Activated T-helper 17 cell treated with anti-CD3 and anti-CD28 coated beads, Interleukin-2, amount 50 U/mL, for 72 hours (primary cell): ENCODE results near the gene HSD17B3. TPM values are rescaled to one million over a fixed set of nuclear protein-coding genes. Genes with fewer than 3 reads are reported as not detected.
A peak's percentile ranks its signal among the peaks of the same experiment; 100 is the strongest.
"Not testable (repeated sequence)": the region's sequence is repeated elsewhere in the genome, so short reads cannot be mapped to it uniquely, and the experiment has no call there.

Source experiments
- ATAC-seq: fragments of 150-1000 bp; cut with Tn5 transposase; replicated peaks from 2 replicates; pipeline ENCODE4 v1.10.0; 2021; ENCODE audit warnings: mild to moderate bottlenecking, moderate library complexity
- H3K27ac Mint-ChIP-seq: one replicate; pipeline ENCODE4 v1.8.0; 2022; ENCODE audit warnings: mixed read lengths
- H3K27me3 Mint-ChIP-seq: one replicate; pipeline ENCODE4 v1.8.0; 2022; ENCODE audit warnings: mixed read lengths
- H3K36me3 Mint-ChIP-seq: one replicate; pipeline ENCODE4 v1.8.0; 2022; ENCODE audit warnings: low read depth, mild to moderate bottlenecking, mixed read lengths
- H3K4me1 Mint-ChIP-seq: one replicate; pipeline ENCODE4 v1.8.0; 2022; ENCODE audit warnings: mixed read lengths
- H3K4me3 Mint-ChIP-seq: one replicate; pipeline ENCODE4 v1.8.0; 2022; ENCODE audit warnings: mild to moderate bottlenecking, mixed read lengths
- H3K9me3 Mint-ChIP-seq: one replicate; pipeline ENCODE4 v1.8.0; 2022; ENCODE audit warnings: mixed read lengths
- total RNA-seq, 2 donors: library from RNA; stranded (reverse); gene quantifications; one replicate each; pipeline ENCODE4 v1.2.3, GENCODE V29; 2022

Gene HSD17B3
- total RNA-seq = not detected

DNA sequence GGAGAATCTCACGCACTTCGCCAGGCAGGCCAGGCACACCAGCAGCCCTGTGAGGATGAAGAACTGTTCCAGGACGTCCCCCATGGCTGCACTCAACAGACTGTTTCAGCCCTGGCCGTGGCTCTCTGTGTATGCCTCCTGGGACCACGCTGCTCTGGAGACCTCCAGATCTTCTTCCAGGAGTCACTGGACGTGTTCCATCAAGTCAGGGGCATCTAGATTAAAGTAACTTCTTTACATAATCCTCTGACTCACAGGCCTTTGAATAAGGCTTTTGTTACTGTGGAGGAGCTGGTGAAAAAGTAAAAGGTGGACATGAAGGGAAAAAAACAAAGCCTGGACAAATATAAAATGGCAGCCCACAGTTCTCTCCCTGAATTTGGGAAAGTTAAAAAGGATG, at the start of gene HSD17B3:
HSD17B3 (minus strand) TSS at position 156 of the 400 bp plus-strand sequence; CDS start at position 84, 72 bp downstream.
- no peaks in the 10 kb centered on the region for H3K4me1 Mint-ChIP-seq
- H3K9me3 Mint-ChIP-seq = no peaks in the 10 kb centered on the region
- no peak within 1 kb of the TSS for H3K27ac Mint-ChIP-seq
- H3K27me3 Mint-ChIP-seq = no peaks in the 10 kb centered on the region
- no peak for ATAC-seq
- H3K4me3 Mint-ChIP-seq = no peak within 1 kb of the TSS
- H3K36me3 Mint-ChIP-seq = no peaks in the 10 kb centered on the region

DNA sequence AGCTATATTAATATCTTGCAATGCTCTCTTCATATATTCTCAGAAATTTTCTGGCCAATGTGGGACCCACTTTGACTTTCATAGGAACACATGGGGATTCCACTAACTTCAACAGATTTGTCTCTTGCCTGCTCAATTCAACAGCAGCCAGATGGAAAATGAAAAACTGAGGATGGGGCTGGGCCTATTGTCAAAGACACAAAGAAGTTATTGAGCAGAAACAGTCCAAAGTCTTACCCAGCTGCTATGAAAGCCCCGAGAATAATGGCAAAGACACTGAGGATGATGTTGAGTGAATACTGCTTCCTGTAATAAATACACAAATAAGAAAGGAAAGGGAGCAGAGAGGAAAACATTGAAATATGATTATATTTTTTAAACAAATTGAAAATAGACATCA, 48.9 kb upstream of the HSD17B3 start:
- Mint-ChIP-seq H3K4me3 (no peak overlapping the region), H3K4me1 (no peaks in the 10 kb centered on the region), H3K27me3 (no peaks in the 10 kb centered on the region), H3K36me3 (peaks cover 18% of the 10 kb centered on the region), H3K27ac (no peak overlapping the region), H3K9me3 (no peaks in the 10 kb centered on the region)
- no peak for ATAC-seq

DNA sequence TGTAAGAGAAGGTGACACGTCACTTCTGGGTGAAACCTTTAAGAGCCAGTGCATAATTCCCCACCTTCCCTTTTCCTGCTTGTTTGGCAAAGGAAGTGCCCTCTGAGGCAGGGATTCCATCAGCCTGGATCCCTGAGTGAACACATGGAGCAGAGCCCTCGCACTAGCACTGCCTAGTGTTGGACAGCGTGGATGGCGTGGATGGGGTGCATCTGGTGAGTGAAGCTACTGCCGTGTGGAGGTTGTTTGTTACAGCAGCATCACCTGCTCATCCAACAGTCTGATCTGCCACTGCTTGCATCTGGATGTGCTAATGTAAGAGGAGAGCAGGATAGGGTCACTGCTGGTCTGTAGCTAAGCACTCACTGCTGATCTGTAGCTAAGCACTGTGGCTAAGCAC, 46.3 kb upstream of the HSD17B3 start:
- H3K4me1 Mint-ChIP-seq = no peaks in the 10 kb centered on the region

DNA sequence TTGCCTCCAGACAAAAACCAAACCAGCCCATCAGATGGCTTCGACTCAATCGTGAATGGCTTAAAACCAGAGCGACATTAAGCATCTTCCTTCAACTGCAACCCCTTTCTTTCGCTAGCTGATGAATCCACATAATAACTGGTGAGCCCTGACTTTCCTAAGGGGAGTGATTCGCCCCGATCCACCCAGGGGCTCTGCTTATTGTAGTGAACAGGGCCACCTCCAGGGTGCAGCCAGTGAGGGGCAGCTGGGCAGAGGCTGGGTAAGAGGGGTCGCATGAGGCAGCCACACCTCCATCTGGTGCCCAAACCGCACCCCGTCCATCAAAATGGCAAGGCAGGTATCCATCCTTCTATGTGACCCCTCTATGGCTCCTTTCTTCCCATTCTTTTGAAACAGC, 43.6 kb upstream of the HSD17B3 start:
- ATAC-seq = no peak
- Mint-ChIP-seq H3K27ac (no peak overlapping the region), H3K36me3 (peaks cover 9% of the 10 kb centered on the region), H3K27me3 (no peaks in the 10 kb centered on the region), H3K4me1 (no peaks in the 10 kb centered on the region), H3K9me3 (no peaks in the 10 kb centered on the region), H3K4me3 (no peak overlapping the region)

More for the DNA sequence above, 46.3 kb upstream of the HSD17B3 start:
- Mint-ChIP-seq H3K27me3 (no peaks in the 10 kb centered on the region), H3K4me3 (no peak overlapping the region), H3K36me3 (peaks cover 9% of the 10 kb centered on the region), H3K9me3 (no peaks in the 10 kb centered on the region), H3K27ac (no peak overlapping the region)
- ATAC-seq = no peak

DNA sequence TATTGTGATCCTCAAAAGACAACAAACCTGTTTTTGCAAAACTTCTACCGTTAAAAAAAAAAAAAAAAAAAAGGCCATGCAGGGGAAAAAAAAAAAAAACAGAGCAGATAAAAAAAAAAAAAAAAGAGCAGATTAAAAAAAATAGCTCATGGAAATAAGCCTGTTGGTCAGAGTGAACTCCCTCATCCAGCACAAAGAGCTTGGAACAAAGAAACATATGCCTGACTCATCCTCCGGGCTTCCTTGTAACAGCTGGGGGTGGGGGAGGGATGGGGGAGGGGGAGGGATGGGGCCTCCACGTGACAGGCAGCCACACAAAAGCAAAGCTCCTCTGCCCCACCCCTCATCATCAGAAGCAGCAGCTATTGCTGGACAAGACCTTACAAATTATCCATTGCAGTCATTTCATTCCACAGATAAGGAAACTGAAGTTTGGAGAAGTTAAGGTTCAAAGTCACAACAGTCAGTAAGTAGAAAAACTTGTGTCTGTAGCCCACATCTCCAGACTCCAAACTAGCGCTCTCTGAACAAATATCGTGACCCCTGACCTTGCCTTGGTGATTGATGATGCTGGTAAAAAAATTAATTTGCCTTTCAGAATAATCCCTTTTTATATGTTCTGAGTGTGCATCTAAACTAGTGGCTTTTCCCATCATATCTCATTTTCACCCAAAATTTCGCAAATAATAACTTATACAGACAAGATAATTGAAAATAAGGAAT, 42.6 kb upstream of the HSD17B3 start:
- ATAC-seq = no peak
- no peaks in the 10 kb centered on the region for H3K27me3 Mint-ChIP-seq
- H3K27ac Mint-ChIP-seq = no peak overlapping the region
- H3K4me3 Mint-ChIP-seq = no peak overlapping the region
- H3K36me3 Mint-ChIP-seq = peaks cover 9% of the 10 kb centered on the region
- H3K9me3 Mint-ChIP-seq = no peaks in the 10 kb centered on the region
- H3K4me1 Mint-ChIP-seq = no peaks in the 10 kb centered on the region

DNA sequence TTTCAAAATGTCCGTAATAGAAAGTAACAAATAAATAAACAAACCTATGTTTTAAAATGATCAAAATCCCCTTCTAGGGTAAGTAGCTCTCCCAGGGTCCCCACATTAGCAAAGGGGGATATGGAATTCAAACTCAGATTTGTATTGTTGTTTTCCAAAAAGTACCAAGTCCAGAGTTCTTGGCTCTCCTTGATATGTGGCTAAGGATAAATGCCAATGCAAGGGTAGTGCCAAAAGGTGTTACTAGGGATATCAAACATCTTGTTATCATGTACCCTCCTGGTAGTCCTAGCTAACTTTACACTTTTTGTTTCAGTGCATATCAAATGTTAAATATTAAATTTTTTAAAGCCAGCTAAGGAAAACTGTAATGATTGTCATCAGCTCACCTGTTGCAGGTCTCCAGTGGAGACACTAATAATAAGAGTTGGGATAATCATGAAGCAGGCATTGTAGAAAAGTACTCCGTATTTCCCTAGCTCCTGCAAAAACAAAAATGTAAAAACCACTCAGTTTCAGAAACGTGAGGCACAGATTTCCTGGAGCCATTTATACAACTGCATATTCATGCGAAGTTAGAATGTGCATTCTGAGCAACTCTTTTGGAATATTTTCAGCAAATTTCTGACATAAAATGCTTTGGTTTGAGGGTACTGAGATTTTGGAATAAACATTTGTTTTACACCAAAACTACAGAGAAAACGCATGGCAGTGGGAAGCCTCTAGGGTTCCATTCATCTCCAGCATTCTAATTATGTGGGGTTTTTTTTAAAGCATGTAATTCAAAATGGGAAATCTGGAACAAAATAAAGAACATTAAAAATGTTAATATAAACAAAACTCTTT, 41.8 kb upstream of the HSD17B3 start:
- no peak overlapping the region for H3K27ac Mint-ChIP-seq
- no peak overlapping the region for H3K4me3 Mint-ChIP-seq
- peaks cover 8% of the 10 kb centered on the region for H3K36me3 Mint-ChIP-seq
- ATAC-seq = no peak
- no peaks in the 10 kb centered on the region for H3K27me3 Mint-ChIP-seq
- H3K4me1 Mint-ChIP-seq = no peaks in the 10 kb centered on the region
- H3K9me3 Mint-ChIP-seq = no peaks in the 10 kb centered on the region

DNA sequence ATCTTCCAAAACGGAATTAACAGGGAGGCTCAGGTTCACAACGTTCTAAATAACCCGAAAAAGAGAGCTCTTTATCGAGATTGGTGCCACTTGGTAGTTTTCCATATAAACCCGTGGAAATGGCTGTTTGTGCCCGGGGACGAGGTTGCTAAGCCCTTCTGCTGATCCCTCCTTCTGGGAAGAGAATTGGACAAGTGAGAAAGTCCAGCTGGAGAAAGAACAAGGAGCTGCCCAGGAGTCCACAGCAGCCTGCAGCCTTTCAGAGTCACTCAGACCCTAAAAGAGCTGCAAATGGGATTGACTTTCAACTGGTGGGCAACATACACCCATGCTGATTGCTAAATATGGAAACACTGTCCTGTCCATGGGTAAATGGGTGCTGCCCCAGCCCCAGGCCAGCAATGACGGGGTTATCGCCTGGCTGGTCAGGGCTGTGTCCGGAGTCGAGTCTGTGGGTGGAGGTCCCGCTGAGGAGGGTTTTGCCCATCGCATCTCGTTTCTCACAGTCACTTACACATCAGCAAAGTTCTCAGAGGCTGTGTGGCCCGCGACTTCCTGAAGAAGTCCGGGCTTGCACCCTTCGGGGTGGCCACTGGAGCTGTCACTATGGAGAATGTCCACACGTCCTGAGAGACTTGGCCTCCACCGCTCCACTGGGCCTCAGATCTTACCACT, 40.7 kb upstream of the HSD17B3 start:
- no peaks in the 10 kb centered on the region for H3K9me3 Mint-ChIP-seq
- no peak overlapping the region for H3K27ac Mint-ChIP-seq
- H3K36me3 Mint-ChIP-seq = no peaks in the 10 kb centered on the region
- H3K4me1 Mint-ChIP-seq = no peaks in the 10 kb centered on the region
- ATAC-seq = no peak
- no peaks in the 10 kb centered on the region for H3K27me3 Mint-ChIP-seq
- no peak overlapping the region for H3K4me3 Mint-ChIP-seq

- Mint-ChIP-seq H3K27me3 (no peaks in the 10 kb centered on the region), H3K4me3 (no peak overlapping the region), H3K4me1 (no peaks in the 10 kb centered on the region), H3K27ac (no peak overlapping the region), H3K36me3 (no peaks in the 10 kb centered on the region), H3K9me3 (no peaks in the 10 kb centered on the region)
- no peak for ATAC-seq
These were observed 38.7 kb upstream of the HSD17B3 start for GRCh38 chr9:96340707-96341106.

DNA sequence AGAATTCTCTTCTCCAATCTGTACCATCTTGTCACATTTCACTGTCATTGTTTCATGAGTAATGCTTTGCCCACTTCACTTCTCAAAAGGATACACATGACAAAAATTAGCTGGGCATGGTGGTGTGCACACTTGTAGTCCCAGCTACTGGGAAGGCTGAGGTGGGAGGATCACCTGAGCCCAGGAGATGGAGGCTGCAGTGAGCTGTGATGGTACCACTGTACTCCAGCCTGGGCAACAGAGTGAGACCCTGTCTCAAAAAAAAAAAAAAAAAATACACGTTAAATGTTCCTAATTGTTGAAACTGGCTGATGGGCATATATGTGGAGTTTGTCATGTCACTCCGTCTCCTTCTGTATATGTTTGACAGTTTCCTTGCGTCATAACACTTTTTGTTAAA, 36.3 kb upstream of the HSD17B3 start:
- H3K9me3 Mint-ChIP-seq = no peaks in the 10 kb centered on the region
- no peaks in the 10 kb centered on the region for H3K27me3 Mint-ChIP-seq
- no peak overlapping the region for H3K27ac Mint-ChIP-seq
- no peaks in the 10 kb centered on the region for H3K4me1 Mint-ChIP-seq
- H3K36me3 Mint-ChIP-seq = no peaks in the 10 kb centered on the region
- no peak for ATAC-seq
- no peak overlapping the region for H3K4me3 Mint-ChIP-seq

GRCh38 chr9:96333958-96334357, 32.0 kb upstream of the HSD17B3 start:
- Mint-ChIP-seq H3K36me3 (no peaks in the 10 kb centered on the region), H3K27ac (no peak overlapping the region), H3K4me3 (no peak overlapping the region), H3K9me3 (no peaks in the 10 kb centered on the region), H3K27me3 (no peaks in the 10 kb centered on the region), H3K4me1 (peaks cover 4% of the 10 kb centered on the region)
- no peak for ATAC-seq

DNA sequence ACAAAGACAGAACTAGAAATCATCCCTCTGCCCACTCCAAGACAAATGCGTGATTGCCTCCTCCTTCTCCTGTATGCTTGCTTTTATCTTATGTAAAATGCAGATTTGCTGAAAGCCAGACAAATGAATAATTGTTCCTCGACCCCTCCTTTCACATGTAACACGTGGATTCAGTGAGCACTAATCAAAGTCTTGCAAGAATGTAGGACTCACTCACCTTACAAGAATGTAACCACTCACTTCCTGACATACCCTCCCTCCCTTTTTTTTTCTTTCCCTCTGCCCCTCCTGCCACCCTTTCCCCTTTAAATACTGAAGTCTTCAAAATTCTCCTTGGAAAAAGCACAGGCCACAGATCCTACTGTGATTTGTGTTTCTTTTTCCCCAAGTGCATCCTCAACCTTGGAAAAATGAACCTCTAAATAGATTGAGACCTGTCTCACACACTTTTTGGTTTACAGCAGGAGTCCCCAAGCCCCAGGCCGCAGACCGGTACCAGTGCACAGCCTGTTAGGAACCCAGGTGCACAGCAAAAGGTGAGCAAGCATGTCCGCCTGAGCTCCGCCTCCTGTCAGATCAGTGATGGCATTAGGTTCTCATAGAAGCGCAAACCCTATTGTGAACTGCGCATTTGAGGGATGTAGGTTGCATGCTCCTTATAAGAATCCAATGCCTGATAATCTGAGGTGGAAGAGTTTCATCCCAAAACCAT, 29.4 kb upstream of the HSD17B3 start:
- H3K27me3 Mint-ChIP-seq = no peaks in the 10 kb centered on the region
- no peaks in the 10 kb centered on the region for H3K9me3 Mint-ChIP-seq
- H3K4me3 Mint-ChIP-seq = no peak overlapping the region
- H3K36me3 Mint-ChIP-seq = no peaks in the 10 kb centered on the region
- peaks cover 4% of the 10 kb centered on the region for H3K4me1 Mint-ChIP-seq
- ATAC-seq = no peak
- H3K27ac Mint-ChIP-seq = peak overlapping the region; percentile 80

DNA sequence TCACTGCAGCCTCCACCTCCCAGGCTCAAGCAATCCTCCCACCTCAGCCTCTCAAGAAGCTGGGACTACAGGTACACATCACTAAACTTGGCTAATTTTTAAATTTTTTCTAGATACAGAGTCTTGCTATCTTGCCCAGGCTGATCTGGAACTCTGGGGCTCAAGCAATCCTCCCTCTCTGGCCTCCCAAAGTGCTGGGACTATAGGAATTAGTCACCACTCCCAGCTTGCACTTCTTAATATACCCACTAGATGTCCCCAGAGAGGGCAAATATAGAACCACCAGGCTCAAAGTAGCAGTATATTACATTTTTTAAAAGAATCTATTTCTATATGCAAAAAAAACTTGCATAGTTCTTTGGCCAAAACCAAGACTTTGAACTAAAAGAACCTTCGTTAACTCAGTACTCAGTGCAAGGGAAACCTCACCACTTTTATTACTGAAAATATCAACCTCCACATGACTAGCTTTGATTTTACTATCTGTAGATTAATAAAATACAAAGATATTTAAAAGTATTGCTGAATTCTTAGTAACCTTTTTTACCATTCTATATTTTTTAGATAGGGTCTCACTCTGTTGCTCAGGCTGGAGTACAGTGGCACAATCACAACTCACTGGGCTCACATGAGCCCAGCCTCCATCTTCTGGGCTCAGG, 25.8 kb upstream of the HSD17B3 start:
- Mint-ChIP-seq H3K27ac (no peak overlapping the region), H3K27me3 (no peaks in the 10 kb centered on the region), H3K4me1 (peaks cover 4% of the 10 kb centered on the region), H3K4me3 (no peak overlapping the region), H3K9me3 (no peaks in the 10 kb centered on the region), H3K36me3 (no peaks in the 10 kb centered on the region)
- peak; percentile 73 for ATAC-seq

GRCh38 chr9:96323169-96323568, 21.2 kb upstream of the HSD17B3 start:
- Mint-ChIP-seq H3K27ac (no peak overlapping the region), H3K36me3 (no peaks in the 10 kb centered on the region), H3K4me3 (no peak overlapping the region), H3K27me3 (no peaks in the 10 kb centered on the region), H3K9me3 (no peaks in the 10 kb centered on the region), H3K4me1 (no peaks in the 10 kb centered on the region)
- ATAC-seq = no peak

DNA sequence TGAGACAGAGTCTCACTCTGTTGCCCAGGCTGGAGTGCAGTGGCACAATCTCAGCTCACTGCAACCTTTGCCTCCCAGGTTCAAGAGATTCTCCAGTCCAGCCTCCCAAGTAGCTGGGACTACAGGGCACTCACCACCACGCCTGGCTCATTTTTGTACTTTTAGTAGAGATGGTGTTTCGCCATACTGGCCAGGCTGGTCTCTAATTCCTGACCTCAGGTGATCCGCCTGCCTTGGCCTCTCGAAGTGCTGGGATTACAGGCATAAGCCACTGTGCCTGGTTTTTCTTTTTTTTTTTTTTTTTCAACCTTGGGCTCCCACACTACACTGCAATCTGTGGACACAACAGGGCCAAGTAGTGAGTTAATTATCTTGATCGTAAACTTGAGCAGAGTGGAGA, 20.8 kb upstream of the HSD17B3 start:
- not testable (repeated sequence) for H3K4me1 Mint-ChIP-seq, H3K27ac Mint-ChIP-seq, ATAC-seq, H3K27me3 Mint-ChIP-seq, H3K9me3 Mint-ChIP-seq, H3K36me3 Mint-ChIP-seq, H3K4me3 Mint-ChIP-seq
